Fibroblast of skin of right quadriceps (primary cell): ENCODE data around the gene C5orf22.
"Not testable (repeated sequence)": the region's sequence is repeated elsewhere in the genome, so short reads cannot be mapped to it uniquely, and the experiment has no call there.

Source experiments
- DNase-seq: peaks from one replicate; pipeline ENCODE4 v3.0.0-alpha.2; 2013

Gene C5orf22

DNA sequence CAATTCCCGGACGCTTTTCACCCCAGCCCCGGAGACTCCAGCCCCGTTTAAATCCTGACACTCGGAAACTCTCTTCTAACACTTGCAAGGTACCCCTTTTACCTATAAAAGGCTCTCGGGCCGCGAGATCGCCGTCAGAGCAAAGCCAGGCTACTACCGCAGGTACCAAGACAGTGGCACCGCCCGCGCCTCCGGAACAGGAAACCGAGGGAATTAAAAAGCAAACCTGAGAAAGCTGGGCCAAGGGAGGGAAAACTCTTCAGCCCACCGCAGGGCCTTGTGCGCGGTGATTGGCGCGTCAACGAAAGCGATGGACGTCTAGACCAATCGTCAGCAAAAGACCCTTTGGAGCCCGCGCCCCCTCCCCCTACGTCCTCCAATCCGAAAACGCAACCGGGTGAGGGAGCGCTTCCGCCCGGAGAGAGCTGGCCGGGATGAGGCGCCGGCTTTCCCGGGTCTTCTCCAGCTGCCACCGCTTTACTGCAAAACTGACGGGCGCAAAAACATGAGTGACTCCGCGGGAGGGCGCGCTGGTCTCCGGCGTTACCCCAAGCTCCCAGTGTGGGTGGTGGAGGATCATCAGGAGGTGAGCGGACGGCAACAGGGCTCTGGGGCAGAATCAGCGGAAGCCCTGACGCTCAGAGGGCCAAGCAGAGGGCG, at the start of gene C5orf22, which contains the start of gene DROSHA:
C5orf22 (plus strand) TSS at position 414 of the 660 bp plus-strand sequence; CDS start at position 506, 92 bp downstream.
DROSHA (minus strand) TSS at position 206 of the 660 bp plus-strand sequence. CDS start 3,034 bp downstream, outside the sequence.
- DNase-seq: peak; percentile 96

GRCh38 chr5:31485376-31486207, 46.5 kb upstream of the C5orf22 start:
- DNase-seq: no peak

DNA sequence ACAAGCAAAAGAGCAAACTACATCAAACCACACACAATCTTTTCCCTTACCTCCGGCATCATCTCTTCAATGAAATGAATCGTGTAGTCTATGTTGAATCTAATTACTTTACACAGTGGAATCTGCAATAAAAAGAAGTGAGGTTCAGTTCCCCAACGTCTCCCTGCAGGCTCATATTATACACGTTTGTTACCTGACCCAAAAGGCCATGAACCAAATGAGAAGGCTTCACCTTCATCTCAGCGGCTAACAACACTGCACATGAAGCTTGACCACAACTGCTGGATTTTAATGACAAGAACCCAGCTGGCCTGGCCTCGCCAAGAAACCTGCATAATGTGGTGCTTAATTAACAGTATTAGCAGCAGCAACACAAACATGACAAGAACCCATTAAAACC, 45.7 kb upstream of the C5orf22 start:
- DNase-seq: no peak

DNA sequence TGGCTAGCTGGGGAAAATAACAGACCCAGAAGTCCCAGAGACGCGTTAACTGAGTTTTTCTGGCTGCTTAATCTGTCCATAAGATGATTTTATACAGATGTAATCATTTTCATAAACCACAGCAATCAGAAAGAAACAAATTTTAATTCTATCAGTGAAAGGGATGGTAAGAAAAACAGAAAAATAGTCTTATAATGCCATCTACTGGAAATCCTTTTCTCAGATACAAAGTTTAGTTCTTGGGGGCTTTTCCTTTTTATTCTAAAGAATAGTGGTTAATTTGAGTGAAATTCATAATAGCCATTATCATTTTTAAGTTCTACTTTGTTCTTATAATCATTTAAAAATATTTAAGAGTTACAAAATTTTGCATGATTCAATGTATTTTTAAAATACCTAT, 44.6 kb upstream of the C5orf22 start:
- no peak for DNase-seq

- no peak for DNase-seq
These were observed 39.2 kb upstream of the C5orf22 start for GRCh38 chr5:31492869-31493268.

- no peak for DNase-seq
These were observed 36.8 kb upstream of the C5orf22 start for GRCh38 chr5:31495336-31495735.

GRCh38 chr5:31496301-31496700, 35.8 kb upstream of the C5orf22 start:
- DNase-seq: no peak

DNA sequence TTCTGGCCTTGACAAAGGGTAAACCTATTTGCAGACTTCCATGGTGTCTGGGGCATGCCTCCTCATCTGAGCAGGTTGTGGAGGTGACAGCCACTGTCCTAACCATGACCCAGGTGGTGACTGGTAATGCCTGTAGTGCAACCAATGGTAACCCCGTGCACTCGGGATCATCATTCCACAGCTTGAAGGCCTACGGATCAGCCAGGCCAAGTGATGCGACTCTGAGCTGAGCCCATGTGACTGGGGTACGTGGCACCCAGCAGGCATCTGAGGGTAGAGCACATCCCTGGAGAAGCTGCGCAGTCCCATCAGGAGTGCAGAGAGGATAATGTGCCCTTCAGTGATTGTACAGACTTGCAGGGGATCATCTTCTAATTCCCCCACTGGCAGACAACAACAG, 35.2 kb upstream of the C5orf22 start:
- DNase-seq: no peak

DNA sequence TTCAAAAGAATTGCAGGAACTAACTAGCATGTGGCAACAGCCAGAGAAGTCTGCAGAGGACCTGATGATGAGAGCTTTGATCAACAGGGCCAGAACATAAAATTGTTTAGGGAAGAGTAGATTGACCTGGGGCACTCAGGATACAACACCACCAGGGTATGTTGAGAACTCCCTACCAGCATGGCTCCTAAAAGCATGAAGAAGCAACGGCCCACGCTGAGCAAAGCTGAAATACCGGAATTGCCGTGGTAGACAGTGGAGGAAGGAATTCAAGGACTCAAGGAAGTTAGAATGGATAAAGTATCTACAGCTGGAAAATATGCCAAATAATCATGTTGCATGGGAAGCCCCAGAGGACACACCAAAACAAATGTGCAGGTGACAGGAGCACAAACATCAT, 31.8 kb upstream of the C5orf22 start:
- no peak for DNase-seq

GRCh38 chr5:31502506-31502905, 29.6 kb upstream of the C5orf22 start:
- no peak for DNase-seq

DNA sequence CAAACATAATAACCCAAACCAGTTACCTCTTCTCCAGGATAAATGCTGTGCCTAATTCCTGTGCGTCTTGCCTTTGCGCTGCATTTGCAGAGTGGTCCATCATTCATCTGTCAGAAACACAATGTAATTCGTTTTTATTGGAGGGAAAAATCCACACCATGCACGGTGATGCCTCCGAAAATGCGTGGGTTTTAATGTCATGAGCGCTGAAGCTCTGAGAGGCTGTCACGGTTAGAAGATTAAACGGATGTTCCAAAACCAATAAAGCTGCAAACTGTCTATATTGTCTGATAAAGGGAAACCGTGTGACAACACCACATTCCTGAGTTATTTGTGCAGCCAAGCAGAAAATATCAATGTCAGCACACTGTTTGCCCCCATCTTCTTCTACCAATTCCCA, 27.6 kb upstream of the C5orf22 start:
- DNase-seq: no peak

- no peak for DNase-seq
These were observed 20.8 kb upstream of the C5orf22 start for GRCh38 chr5:31511305-31511704.

GRCh38 chr5:31516802-31517201, 15.3 kb upstream of the C5orf22 start:
- no peak for DNase-seq

- DNase-seq: no peak
These were observed 9.1 kb upstream of the C5orf22 start for GRCh38 chr5:31523041-31523440.

- DNase-seq: no peak
These were observed 1.4 kb upstream of the C5orf22 start for GRCh38 chr5:31530541-31531265.

- DNase-seq: no peak
These were observed 586 bp upstream of the C5orf22 start for GRCh38 chr5:31531543-31531887.

GRCh38 chr5:31534527-31535046, 2.5 kb downstream of the C5orf22 start:
- DNase-seq: no peak

DNA sequence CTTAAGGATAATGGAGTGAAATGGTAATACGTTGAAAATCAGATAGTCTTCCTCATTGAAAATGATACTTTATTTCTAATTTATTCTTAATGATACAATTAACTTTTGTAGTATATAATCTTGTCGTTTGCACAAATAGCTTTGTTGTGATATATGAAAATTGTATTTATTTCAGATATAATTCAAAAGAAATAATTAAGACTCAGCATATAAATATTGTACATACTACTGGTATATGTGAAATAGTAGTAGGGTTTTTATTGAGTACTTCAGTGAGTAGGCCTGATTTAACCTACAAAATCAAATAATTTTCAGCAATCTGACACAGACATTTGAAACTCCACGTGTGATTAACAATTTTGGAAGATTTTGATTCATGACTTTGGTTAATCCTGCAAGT, 4.8 kb downstream of the C5orf22 start:
- DNase-seq: no peak

DNA sequence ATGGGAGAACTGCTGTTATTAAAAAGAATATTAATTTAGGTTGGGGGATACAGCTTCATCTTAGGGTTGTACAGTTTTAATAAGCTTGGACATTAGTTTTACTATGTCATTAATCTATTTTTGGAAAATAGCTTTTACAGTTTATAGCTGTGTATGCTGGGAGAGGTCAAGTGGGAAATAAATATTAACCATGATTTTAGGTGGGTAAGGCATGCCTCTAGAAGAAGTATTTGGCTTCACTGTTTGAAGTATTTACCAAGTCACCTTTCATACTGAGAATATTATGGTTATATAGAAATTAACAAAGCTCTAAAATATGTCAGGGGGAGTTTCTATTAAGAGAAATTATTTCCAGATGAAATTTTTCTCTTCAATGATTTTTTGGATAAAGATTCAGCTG, 5.2 kb downstream of the C5orf22 start:
- DNase-seq: no peak

- DNase-seq: no peak
These were observed 5.8 kb downstream of the C5orf22 start for GRCh38 chr5:31537851-31538250.

DNA sequence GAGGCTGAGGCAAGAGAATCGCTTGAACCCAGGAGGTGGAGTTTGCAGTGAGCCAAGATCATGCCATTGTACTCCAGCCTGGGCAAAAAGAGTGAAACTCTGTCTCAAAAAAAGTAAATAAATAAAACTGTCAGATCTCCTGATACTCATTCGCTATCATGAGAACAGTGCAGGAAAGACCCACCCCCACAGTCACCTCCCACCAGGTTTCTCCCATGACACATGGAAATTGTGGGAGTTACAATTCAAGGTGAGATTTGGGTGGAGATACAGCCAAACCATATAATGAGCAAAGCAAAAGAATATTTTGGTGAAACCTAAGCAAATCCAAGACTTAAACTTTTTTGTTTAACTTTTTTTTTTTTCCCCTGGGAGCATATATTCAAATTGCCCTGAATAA, 17.0 kb downstream of the C5orf22 start:
- DNase-seq: not testable (repeated sequence)

- DNase-seq: no peak
These were observed 19.8 kb downstream of the C5orf22 start for GRCh38 chr5:31551878-31552277.

DNA sequence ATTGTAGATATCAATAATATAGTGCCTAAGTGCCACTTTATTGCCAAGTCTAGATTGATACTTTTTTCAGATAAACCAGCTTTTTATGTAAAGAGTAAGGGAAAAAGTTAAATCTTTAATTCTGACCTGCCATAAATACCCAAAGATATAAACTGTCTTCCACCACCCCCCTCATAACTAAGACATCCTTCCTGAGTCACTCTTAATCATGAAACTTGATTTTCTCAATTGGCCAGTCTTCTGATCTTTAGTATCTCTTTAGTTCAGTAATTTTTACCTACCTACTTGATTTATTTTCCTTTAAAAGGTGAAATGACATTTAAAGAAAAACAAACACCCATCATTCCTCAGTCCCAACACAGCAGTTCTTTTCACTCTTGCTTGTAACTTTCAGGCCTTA, 21.8 kb downstream of the C5orf22 start:
- no peak for DNase-seq

DNA sequence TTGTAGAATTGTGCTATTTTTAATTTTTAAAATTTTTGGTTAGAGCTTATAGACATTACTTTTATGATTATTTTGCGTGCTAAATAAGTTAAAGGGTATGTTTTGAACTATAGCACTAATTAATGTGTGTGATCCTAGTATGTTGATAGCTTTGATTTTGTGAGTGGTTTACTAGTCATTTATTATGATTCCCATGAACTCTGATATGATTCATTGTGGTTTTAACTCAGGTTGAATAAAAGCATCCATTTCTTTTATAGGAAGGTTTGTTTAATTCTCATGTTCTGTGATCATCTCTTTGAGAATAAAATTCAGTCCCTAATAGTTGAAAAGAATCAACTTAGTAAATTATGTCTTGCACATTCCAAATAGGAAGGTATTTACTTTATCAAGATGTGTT, 22.5 kb downstream of the C5orf22 start:
- no peak for DNase-seq
